MM.1S (cell line): ENCODE results near the gene HIVEP2.

Source experiments
- DNase-seq: peaks from one replicate; pipeline ENCODE4 v3.0.0-alpha.2; 2015
- H2AFZ ChIP-seq: fragments of 300-600 bp; sonication (generic); 2 replicates; pipeline ENCODE4 v1.6.0; 2016; ENCODE audit warnings: antibody characterized with exemption, low read length
- H3F3A ChIP-seq: fragments of 300-600 bp; sonication (generic); 2 replicates; pipeline ENCODE4 v1.6.1; 2016; ENCODE audit warnings: mild to moderate bottlenecking, antibody characterized with exemption, low read length, moderate library complexity, mixed read lengths; ENCODE audit not compliant: insufficient read depth
- H3K27ac ChIP-seq: fragments of 300-600 bp; sonication (generic); 2 replicates; pipeline ENCODE4 v1.5.1; 2016; ENCODE audit warnings: mild to moderate bottlenecking, low read length
- H3K27me3 ChIP-seq: fragments of 300-600 bp; sonication (generic); replicated peaks from 2 replicates; pipeline ENCODE4 v1.6.0; 2016; ENCODE audit warnings: low read length; ENCODE audit not compliant: insufficient read depth
- H3K36me3 ChIP-seq: fragments of 300-600 bp; sonication (generic); replicated peaks from 2 replicates; pipeline ENCODE4 v1.6.1; 2016; ENCODE audit warnings: mild to moderate bottlenecking, low read length, mixed read lengths; ENCODE audit not compliant: insufficient read depth
- H3K4me1 ChIP-seq: fragments of 300-600 bp; sonication (generic); 2 replicates; pipeline ENCODE4 v1.6.1; 2016; ENCODE audit warnings: low read length, mixed read lengths
- H3K4me2 ChIP-seq: fragments of 300-600 bp; sonication (generic); 2 replicates; pipeline ENCODE4 v1.6.0; 2016; ENCODE audit warnings: low read depth, low read length
- H3K4me3 ChIP-seq: fragments of 300-600 bp; sonication (generic); 2 replicates; pipeline ENCODE4 v1.5.1; 2016; ENCODE audit warnings: low read length, mixed read lengths
- H3K79me2 ChIP-seq: fragments of 300-600 bp; sonication (generic); 2 replicates; pipeline ENCODE4 v1.6.1; 2016; ENCODE audit warnings: mixed run types, low read length, mixed read lengths
- H3K9ac ChIP-seq: fragments of 300-600 bp; sonication (generic); 2 replicates; pipeline ENCODE4 v1.6.1; 2016; ENCODE audit warnings: low read length, mixed read lengths
- H3K9me2 ChIP-seq: fragments of 300-600 bp; sonication (generic); replicated peaks from 2 replicates; pipeline ENCODE4 v1.6.1; 2016; ENCODE audit warnings: mild to moderate bottlenecking, low read length, mixed read lengths; ENCODE audit not compliant: insufficient read depth
- H3K9me3 ChIP-seq: fragments of 300-600 bp; sonication (generic); replicated peaks from 2 replicates; pipeline ENCODE4 v1.6.1; 2016; ENCODE audit warnings: mild to moderate bottlenecking, low read length, mixed read lengths; ENCODE audit not compliant: insufficient read depth
- H4K20me1 ChIP-seq: fragments of 300-600 bp; sonication (generic); 2 replicates; pipeline ENCODE4 v1.6.1; 2016; ENCODE audit warnings: mild to moderate bottlenecking, low read length, moderate library complexity, mixed read lengths; ENCODE audit not compliant: insufficient read depth
- CTCF ChIP-seq: fragments of 300-600 bp; sonication (generic); IDR thresholded peaks from 2 replicates; pipeline ENCODE4 v1.5.1; 2016; ENCODE audit warnings: antibody characterized with exemption, low read length, mixed read lengths
- EZH2 ChIP-seq: fragments of 300-600 bp; sonication (generic); optimal IDR thresholded peaks from 2 replicates; pipeline ENCODE3; 2017; ENCODE audit warnings: low read depth, mild to moderate bottlenecking, antibody characterized with exemption, low read length, mixed read lengths
- EZH2phosphoT487 ChIP-seq: fragments of 300-600 bp; sonication (generic); IDR thresholded peaks from 2 replicates; pipeline ENCODE4 v1.6.1; 2018; ENCODE audit warnings: antibody characterized with exemption, low read length

HIVEP2 gene

GRCh38 chr6:142757852-142758628 lies 186.9 kb downstream of the HIVEP2 start:
- Histone ChIP-seq H3K9me3 (no peaks in the 10 kb centered on the region), H3K36me3 (no peaks in the 10 kb centered on the region), H4K20me1 (no peaks in the 10 kb centered on the region), H3K27me3 (no peaks in the 10 kb centered on the region), H2AFZ (no peak overlapping the region), H3K27ac (no peak overlapping the region), H3F3A (no peaks in the 10 kb centered on the region), H3K79me2 (no peaks in the 10 kb centered on the region), H3K4me3 (no peak overlapping the region), H3K4me1 (no peaks in the 10 kb centered on the region), H3K9me2 (no peaks in the 10 kb centered on the region), H3K9ac (no peak overlapping the region), H3K4me2 (no peak overlapping the region)
- no peak for DNase-seq
- TF ChIP-seq CTCF = no peak
- no peak for TF ChIP-seq EZH2
- TF ChIP-seq EZH2phosphoT487 = no peak

- H2AFZ ChIP-seq = no peak overlapping the region
- no peak overlapping the region for H3K4me2 ChIP-seq
Observed at GRCh38 chr6:142756215-142756630, 188.8 kb downstream of the HIVEP2 start.

GRCh38 chr6:142753196-142753595 lies 191.8 kb downstream of the HIVEP2 start:
- Histone ChIP-seq H3K4me2 (no peak overlapping the region), H3K9ac (no peak overlapping the region), H3K79me2 (no peaks in the 10 kb centered on the region), H3K9me3 (no peaks in the 10 kb centered on the region), H3K27me3 (no peaks in the 10 kb centered on the region), H3K4me3 (no peak overlapping the region), H2AFZ (no peak overlapping the region), H3F3A (no peaks in the 10 kb centered on the region), H3K36me3 (no peaks in the 10 kb centered on the region), H4K20me1 (no peaks in the 10 kb centered on the region), H3K9me2 (no peaks in the 10 kb centered on the region), H3K4me1 (no peaks in the 10 kb centered on the region), H3K27ac (no peak overlapping the region)
- DNase-seq = no peak
- no peak for TF ChIP-seq EZH2
- no peak for TF ChIP-seq CTCF
- TF ChIP-seq EZH2phosphoT487 = no peak

More at GRCh38 chr6:142756215-142756630, 188.8 kb downstream of the HIVEP2 start:
- Histone ChIP-seq H3K4me1 (no peaks in the 10 kb centered on the region), H3K27me3 (no peaks in the 10 kb centered on the region), H4K20me1 (no peaks in the 10 kb centered on the region), H3K36me3 (no peaks in the 10 kb centered on the region), H3K79me2 (no peaks in the 10 kb centered on the region), H3K9me3 (no peaks in the 10 kb centered on the region), H3F3A (no peaks in the 10 kb centered on the region), H3K9ac (no peak overlapping the region), H3K4me3 (no peak overlapping the region), H3K9me2 (no peaks in the 10 kb centered on the region), H3K27ac (no peak overlapping the region)
- DNase-seq = no peak
- TF ChIP-seq EZH2 = no peak
- TF ChIP-seq EZH2phosphoT487 = no peak
- TF ChIP-seq CTCF = no peak
